Left lung (tissue), 10 donors: Measurements from ENCODE around the gene LINC00305. TPM values are rescaled to one million over a fixed set of nuclear protein-coding genes. Genes with fewer than 3 reads are reported as not detected.

Experiments
- ATAC-seq: fragments of 200-7000 bp; cut with Tn5 transposase; one replicate; pipeline ENCODE4 v1.9.1; 2020; ENCODE audit warnings: moderate library complexity
- DNase-seq, 4 donors: peaks; one replicate each; pipeline ENCODE4 v3.0.0-alpha.2; 2013 to 2020
- H3K27ac ChIP-seq, 2 donors: fragments of 200-600 bp; sonication (generic) in 1 of 2; one replicate each; pipeline versions ENCODE4 v1.5.0 to v1.8.0; 2020 to 2021
- H3K27me3 ChIP-seq, 2 donors: fragments of 200-600 bp; sonication (generic) in 1 of 2; one replicate each; pipeline versions ENCODE4 v1.5.0 to v1.8.0; 2020 to 2021
- H3K36me3 ChIP-seq, 2 donors: fragments of 200-600 bp; sonication (generic) in 1 of 2; one replicate each; pipeline versions ENCODE4 v1.5.0 to v1.8.0; 2020 to 2021
- H3K4me1 ChIP-seq, 2 donors: fragments of 200-600 bp; one replicate each; pipeline ENCODE4 v1.8.0; 2021
- H3K4me3 ChIP-seq, 2 donors: fragments of 200-600 bp; sonication (generic) in 1 of 2; one replicate each; pipeline versions ENCODE4 v1.5.0 to v1.8.0; 2020 to 2021; ENCODE audit warnings: mild to moderate bottlenecking in 1 of 2
- H3K9me3 ChIP-seq, 2 donors: fragments of 200-600 bp; sonication (generic) in 1 of 2; one replicate each; pipeline versions ENCODE4 v1.5.0 to v1.8.0; 2020 to 2021
- intact Hi-C, 2 donors: fragments of 100-400 bp; cut with DNase I; formaldehyde crosslinking; loops; one replicate each; pipeline versions ENCODE4 v1.11.2 to v1.14.2; 2022
- polyA plus RNA-seq, 6 donors: library from polyadenylated mRNA; unstranded; fragments of 120-200 nt; gene quantifications; one replicate each; pipeline ENCODE4 v1.2.1, GENCODE V29; 2013; ENCODE audit not compliant: insufficient read length in 6 of 6
- total RNA-seq, 2 donors: library from RNA; stranded (reverse); fragmentation: NEBNext Ultra II Directional; extraction: Animal tissue kit (Norgen Biotek cat#: 25700); gene quantifications; one replicate each; pipeline ENCODE4 v1.2.1, GENCODE V29; 2021
- TF ChIP-seq, protein P1 (sequence below), 2 donors: fragments of 200-600 bp; sonication (generic) in 1 of 2; IDR thresholded peaks; one replicate each; pipeline versions ENCODE4 v1.5.0 to v1.8.0; 2021; ENCODE audit warnings: antibody characterized with exemption in 2 of 2
- donor health status: DM: no; HTN: yes; CAD: no.
- donor health status: DM: no; HTN: no; CAD: no.

Gene LINC00305
- total and polyA plus RNA-seq, 8 donors: 0.15 to 1.0 TPM; not detected in 6

DNA sequence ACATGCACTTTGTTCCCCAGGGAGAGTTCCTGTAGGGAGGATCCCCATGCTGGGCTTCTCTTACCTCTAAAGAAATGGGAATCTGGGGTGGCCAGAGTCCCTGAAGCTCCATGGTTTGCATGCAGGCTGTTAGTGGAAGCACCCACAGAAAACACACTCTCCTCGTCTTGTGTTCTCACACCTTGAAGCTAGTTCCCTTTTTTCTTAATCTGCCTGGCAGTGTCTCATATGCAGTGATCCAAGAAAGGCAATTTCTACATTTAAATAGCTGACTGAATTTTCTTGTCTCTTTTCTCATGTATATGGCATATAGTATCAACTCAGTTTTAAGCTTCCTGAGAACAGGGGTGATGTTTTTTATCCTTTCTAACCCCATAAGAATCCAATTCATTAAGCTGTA lies 65.0 kb downstream of the LINC00305 start:
- Histone ChIP-seq H3K27ac (no peak overlapping the region), H3K4me1 (no peaks in the 10 kb centered on the region), H3K4me3 (no peak overlapping the region), H3K36me3 (no peaks in the 10 kb centered on the region), H3K9me3 (no peaks in the 10 kb centered on the region), H3K27me3 (no peaks in the 10 kb centered on the region)
- TF ChIP-seq, protein P1, sequence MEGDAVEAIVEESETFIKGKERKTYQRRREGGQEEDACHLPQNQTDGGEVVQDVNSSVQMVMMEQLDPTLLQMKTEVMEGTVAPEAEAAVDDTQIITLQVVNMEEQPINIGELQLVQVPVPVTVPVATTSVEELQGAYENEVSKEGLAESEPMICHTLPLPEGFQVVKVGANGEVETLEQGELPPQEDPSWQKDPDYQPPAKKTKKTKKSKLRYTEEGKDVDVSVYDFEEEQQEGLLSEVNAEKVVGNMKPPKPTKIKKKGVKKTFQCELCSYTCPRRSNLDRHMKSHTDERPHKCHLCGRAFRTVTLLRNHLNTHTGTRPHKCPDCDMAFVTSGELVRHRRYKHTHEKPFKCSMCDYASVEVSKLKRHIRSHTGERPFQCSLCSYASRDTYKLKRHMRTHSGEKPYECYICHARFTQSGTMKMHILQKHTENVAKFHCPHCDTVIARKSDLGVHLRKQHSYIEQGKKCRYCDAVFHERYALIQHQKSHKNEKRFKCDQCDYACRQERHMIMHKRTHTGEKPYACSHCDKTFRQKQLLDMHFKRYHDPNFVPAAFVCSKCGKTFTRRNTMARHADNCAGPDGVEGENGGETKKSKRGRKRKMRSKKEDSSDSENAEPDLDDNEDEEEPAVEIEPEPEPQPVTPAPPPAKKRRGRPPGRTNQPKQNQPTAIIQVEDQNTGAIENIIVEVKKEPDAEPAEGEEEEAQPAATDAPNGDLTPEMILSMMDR (IDR thresholded peaks at IDR 0.05): no peak
- ATAC-seq (no peak), DNase-seq (no peak)
- intact Hi-C loops: no loop called here

DNA sequence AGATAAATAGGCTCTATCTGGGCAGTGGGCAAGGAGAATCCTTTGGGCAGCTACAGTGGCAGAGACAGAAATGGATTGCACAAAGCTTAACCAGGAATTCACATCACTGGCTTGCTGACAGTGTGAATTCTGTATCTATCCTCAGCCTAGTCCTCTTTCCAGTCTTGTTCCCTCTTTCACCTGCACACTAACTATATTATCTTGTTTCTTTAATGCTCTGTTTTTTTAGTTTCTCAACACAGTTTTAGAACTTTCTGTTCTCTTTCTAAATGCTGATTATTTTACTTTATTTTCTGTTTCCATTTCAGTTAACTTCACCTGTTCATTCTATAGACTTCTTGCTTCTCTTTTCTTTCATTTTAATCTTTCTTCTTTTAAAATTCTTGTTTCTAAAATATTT lies 66.4 kb downstream of the LINC00305 start:
- ATAC-seq (no peak), DNase-seq (no peak)
- Histone ChIP-seq H3K36me3 (no peaks in the 10 kb centered on the region), H3K9me3 (no peaks in the 10 kb centered on the region), H3K27ac (no peak overlapping the region), H3K4me3 (no peak overlapping the region), H3K4me1 (no peaks in the 10 kb centered on the region), H3K27me3 (no peaks in the 10 kb centered on the region)
- intact Hi-C loops: no loop called here
- TF ChIP-seq, protein P1 (IDR thresholded peaks at IDR 0.05): no peak

DNA sequence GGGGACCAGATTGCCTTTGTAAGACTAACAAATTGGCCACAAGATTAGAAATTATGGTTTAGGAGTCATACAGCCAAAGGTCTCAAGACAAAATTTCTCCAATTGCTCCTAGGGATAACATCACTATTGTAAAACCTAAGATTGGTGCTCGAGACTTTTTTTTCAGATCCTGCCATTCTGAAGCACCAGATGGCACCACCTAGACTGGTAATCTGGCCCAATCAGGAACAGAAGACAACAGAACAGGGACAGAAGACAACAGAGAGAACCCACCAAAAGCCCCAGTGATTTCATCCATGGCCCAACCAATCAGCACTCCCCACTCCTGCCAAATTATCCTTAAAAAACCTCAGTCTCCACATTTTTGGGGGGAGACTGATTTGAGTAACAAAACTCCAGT lies 66.8 kb downstream of the LINC00305 start:
- no peak for ATAC-seq

DNA sequence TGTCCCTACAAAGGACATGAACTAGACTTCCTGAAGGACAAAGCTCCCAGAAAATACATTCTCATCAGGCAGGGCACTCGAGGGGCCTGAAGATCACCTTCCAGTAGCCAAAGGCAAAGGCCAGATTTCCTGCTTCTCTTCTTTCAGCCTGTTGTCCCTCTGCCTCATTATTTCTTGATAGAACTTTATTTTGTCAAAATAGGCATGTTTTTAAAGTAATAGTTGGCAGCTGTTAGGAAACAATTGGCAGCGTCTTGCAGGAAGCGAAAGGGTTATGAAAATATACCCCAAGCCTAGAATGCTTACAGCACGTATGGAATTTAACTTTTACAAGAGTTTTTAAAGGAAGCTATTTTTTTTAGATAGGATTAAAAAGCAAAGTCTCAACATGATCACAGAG lies 74.9 kb downstream of the LINC00305 start:
- no peaks in the 10 kb centered on the region for H3K4me1 ChIP-seq
- no peak for DNase-seq
- ATAC-seq: no peak
- TF ChIP-seq, protein P1 (IDR thresholded peaks at IDR 0.05): no peak
- no peaks in the 10 kb centered on the region for H3K36me3 ChIP-seq
- no peak overlapping the region for H3K4me3 ChIP-seq
- no peaks in the 10 kb centered on the region for H3K27me3 ChIP-seq
- intact Hi-C loops: no loop called here
- no peak overlapping the region for H3K27ac ChIP-seq
- peaks cover 0 to 6% of the 10 kb centered on the region in 2 donors for H3K9me3 ChIP-seq

More for the DNA sequence above, 66.8 kb downstream of the LINC00305 start:
- H3K9me3 ChIP-seq: no peaks in the 10 kb centered on the region
- TF ChIP-seq, protein P1 (IDR thresholded peaks at IDR 0.05): no peak
- intact Hi-C loops: no loop called here
- no peak for DNase-seq
- no peaks in the 10 kb centered on the region for H3K36me3 ChIP-seq
- no peaks in the 10 kb centered on the region for H3K27me3 ChIP-seq
- H3K4me1 ChIP-seq: no peaks in the 10 kb centered on the region
- no peak overlapping the region for H3K27ac ChIP-seq
- H3K4me3 ChIP-seq: no peak overlapping the region

DNA sequence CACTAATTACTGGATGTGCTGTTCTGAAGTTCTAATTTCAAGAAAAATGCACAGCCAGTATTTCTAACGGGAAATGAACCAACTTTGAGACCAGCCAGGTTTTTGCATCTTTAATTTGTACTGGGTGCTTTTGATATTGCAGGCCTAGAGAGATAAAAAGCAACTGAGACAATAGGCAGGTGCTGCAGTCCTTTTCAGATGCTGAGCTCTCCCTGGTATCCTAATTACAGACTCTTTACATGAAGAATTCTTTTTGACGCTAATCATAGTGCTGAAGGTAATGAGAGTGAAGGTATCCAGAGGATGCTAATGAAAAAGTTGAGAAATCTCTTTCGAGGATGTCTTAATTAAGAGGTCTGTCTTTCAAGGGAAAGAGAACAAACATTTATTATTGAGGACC lies 93.9 kb downstream of the LINC00305 start:
- no peaks in the 10 kb centered on the region for H3K27me3 ChIP-seq
- TF ChIP-seq, protein P1 (IDR thresholded peaks at IDR 0.05): no peak
- H3K4me1 ChIP-seq: no peaks in the 10 kb centered on the region
- no peak overlapping the region for H3K4me3 ChIP-seq
- H3K9me3 ChIP-seq: no peaks in the 10 kb centered on the region
- no peak overlapping the region for H3K27ac ChIP-seq
- intact Hi-C loops: no loop called here
- H3K36me3 ChIP-seq: no peaks in the 10 kb centered on the region
- no peak for DNase-seq
- ATAC-seq: no peak
